DND-41 (cell line): Measurements from ENCODE around the gene TRRAP.

Experiments used
- ATAC-seq: fragments of 200-7000 bp; cut with Tn5 transposase; 3 replicates; pipeline ENCODE4 v1.9.1; 2021; ENCODE audit warnings: low read depth; ENCODE audit not compliant: insufficient read depth
- DNase-seq: peaks from one replicate; pipeline ENCODE4 v3.0.0-alpha.2; 2020
- H2AFZ ChIP-seq: 2 replicates; pipeline ENCODE4 v1.6.0; 2012; ENCODE audit warnings: low read depth, low read length
- H3K27ac ChIP-seq: 2 replicates; pipeline ENCODE4 v1.5.1; 2012; ENCODE audit warnings: low read length, inconsistent platforms
- H3K27me3 ChIP-seq: fragments of 200-600 bp; sonication (generic); 2 replicates; pipeline ENCODE4 v1.6.0; 2012; ENCODE audit warnings: low read length, mild to moderate bottlenecking, inconsistent platforms; ENCODE audit not compliant: insufficient read depth, poor library complexity
- H3K36me3 ChIP-seq: 2 replicates; pipeline ENCODE4 v1.5.1; 2012; ENCODE audit warnings: low read length, inconsistent platforms; ENCODE audit not compliant: insufficient read depth
- H3K4me1 ChIP-seq: 2 replicates; pipeline ENCODE4 v1.5.1; 2012; ENCODE audit warnings: mild to moderate bottlenecking, low read length; ENCODE audit not compliant: insufficient read depth
- H3K4me2 ChIP-seq: 2 replicates; pipeline ENCODE4 v1.6.0; 2012; ENCODE audit warnings: mild to moderate bottlenecking, moderate library complexity, low read length, inconsistent platforms; ENCODE audit not compliant: insufficient read depth
- H3K4me3 ChIP-seq, 2 experiments: fragments of 200-600 bp in 1 of 2; shearing (Covaris generic) in 1 of 2; 2 replicates each; pipeline ENCODE4 v1.5.1; 2012 to 2016; ENCODE audit warnings: inconsistent platforms in 2 of 2, low read length in 2 of 2, mild to moderate bottlenecking in 2 of 2, low read depth in 1 of 2, moderate library complexity in 1 of 2
- H3K79me2 ChIP-seq: 2 replicates; pipeline ENCODE4 v1.6.0; 2012; ENCODE audit warnings: low read length, inconsistent platforms; ENCODE audit not compliant: insufficient read depth
- H3K9ac ChIP-seq: 2 replicates; pipeline ENCODE4 v1.6.0; 2012; ENCODE audit warnings: low read depth, mild to moderate bottlenecking, inconsistent platforms, low read length, moderate library complexity
- H3K9me3 ChIP-seq: 2 replicates; pipeline ENCODE4 v1.5.1; 2012; ENCODE audit warnings: low read length, moderate library complexity, mild to moderate bottlenecking, inconsistent platforms; ENCODE audit not compliant: insufficient read depth, severe bottlenecking
- H4K20me1 ChIP-seq: 2 replicates; pipeline ENCODE4 v1.6.0; 2012; ENCODE audit warnings: low read length; ENCODE audit not compliant: insufficient read depth
- CTCF ChIP-seq: IDR thresholded peaks from 2 replicates; pipeline ENCODE4 v1.5.1; 2012; ENCODE audit warnings: borderline replicate concordance, low read length, moderate library complexity, mild to moderate bottlenecking; ENCODE audit not compliant: poor library complexity, severe bottlenecking; ENCODE audit errors: extremely low read depth
- EZH2 ChIP-seq: IDR thresholded peaks from 3 replicates; pipeline ENCODE4 v1.6.1; 2012; ENCODE audit warnings: borderline replicate concordance, low read depth, mild to moderate bottlenecking, moderate library complexity, low read length, inconsistent platforms; ENCODE audit not compliant: severe bottlenecking

TRRAP gene

GRCh38 chr7:98976396-98977185 is 98.3 kb downstream of the TRRAP start:
- H3K27me3 ChIP-seq = no peaks in the 10 kb centered on the region
- H3K27ac ChIP-seq = no peak overlapping the region
- peaks cover 100% of the 10 kb centered on the region for H3K36me3 ChIP-seq
- DNase-seq (no peak), ATAC-seq (no peak)
- H2AFZ ChIP-seq = no peak overlapping the region
- H3K4me1 ChIP-seq = no peaks in the 10 kb centered on the region
- no peak overlapping the region for H3K9ac ChIP-seq
- H3K79me2 ChIP-seq = no peaks in the 10 kb centered on the region
- peaks cover 10% of the 10 kb centered on the region for H4K20me1 ChIP-seq
- no peaks in the 10 kb centered on the region for H3K9me3 ChIP-seq
- TF ChIP-seq CTCF (no peak), EZH2 (no peak)
- no peak overlapping the region for H3K4me3 ChIP-seq
- H3K4me2 ChIP-seq = no peak overlapping the region

- no peak for DNase-seq
- H3K4me3 ChIP-seq = no peak overlapping the region
- no peak for TF ChIP-seq CTCF
- no peak for TF ChIP-seq EZH2
These were observed 100.3 kb downstream of the TRRAP start for GRCh38 chr7:98978672-98979071.

GRCh38 chr7:98981701-98982100 is 103.4 kb downstream of the TRRAP start:
- no peaks in the 10 kb centered on the region for H3K4me1 ChIP-seq
- ATAC-seq (no peak), DNase-seq (no peak)
- TF ChIP-seq CTCF (no peak), EZH2 (no peak)
- H3K9ac ChIP-seq = no peak overlapping the region
- no peak overlapping the region for H2AFZ ChIP-seq
- H4K20me1 ChIP-seq = 0 out of 2 replicates have a peak, but pooled peaks cover 4% of the 10 kb centered on the region
- H3K4me2 ChIP-seq = no peak overlapping the region
- no peaks in the 10 kb centered on the region for H3K27me3 ChIP-seq
- peaks cover 100% of the 10 kb centered on the region for H3K36me3 ChIP-seq
- H3K9me3 ChIP-seq = no peaks in the 10 kb centered on the region
- H3K27ac ChIP-seq = no peak overlapping the region
- H3K79me2 ChIP-seq = no peaks in the 10 kb centered on the region
- H3K4me3 ChIP-seq = no peak overlapping the region

More at GRCh38 chr7:98978672-98979071, 100.3 kb downstream of the TRRAP start:
- Histone ChIP-seq H3K36me3 (peaks cover 100% of the 10 kb centered on the region), H2AFZ (no peak overlapping the region), H3K27ac (no peak overlapping the region), H3K4me1 (no peaks in the 10 kb centered on the region), H3K9ac (no peak overlapping the region), H3K4me2 (no peak overlapping the region), H3K79me2 (no peaks in the 10 kb centered on the region), H3K27me3 (no peaks in the 10 kb centered on the region), H4K20me1 (peaks cover 11% of the 10 kb centered on the region), H3K9me3 (no peaks in the 10 kb centered on the region)
- no peak for ATAC-seq
